ENCODE measurements around the gene ANAPC2.

DNA sequence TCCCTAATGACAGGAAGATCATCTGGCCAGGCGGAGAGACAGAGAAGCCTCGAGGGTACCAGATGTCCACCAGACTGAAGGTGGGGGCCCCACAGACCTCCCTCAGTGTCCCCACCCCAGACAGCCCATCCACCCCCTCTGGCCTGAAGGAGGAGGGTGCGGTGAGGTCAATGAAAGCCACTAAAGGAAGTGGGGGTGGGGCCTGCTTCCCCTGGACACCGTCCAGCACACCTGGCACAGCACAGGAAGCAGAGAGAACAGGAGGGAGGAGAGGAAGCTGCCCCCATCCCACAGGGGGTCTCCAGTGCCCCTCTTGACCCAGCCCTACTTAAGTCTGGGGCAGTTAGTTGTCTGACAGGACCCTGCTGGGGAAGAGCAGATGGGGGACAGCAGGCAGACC, 29.7 kb downstream of the ANAPC2 start:
- TF ChIP-seq, protein P1, sequence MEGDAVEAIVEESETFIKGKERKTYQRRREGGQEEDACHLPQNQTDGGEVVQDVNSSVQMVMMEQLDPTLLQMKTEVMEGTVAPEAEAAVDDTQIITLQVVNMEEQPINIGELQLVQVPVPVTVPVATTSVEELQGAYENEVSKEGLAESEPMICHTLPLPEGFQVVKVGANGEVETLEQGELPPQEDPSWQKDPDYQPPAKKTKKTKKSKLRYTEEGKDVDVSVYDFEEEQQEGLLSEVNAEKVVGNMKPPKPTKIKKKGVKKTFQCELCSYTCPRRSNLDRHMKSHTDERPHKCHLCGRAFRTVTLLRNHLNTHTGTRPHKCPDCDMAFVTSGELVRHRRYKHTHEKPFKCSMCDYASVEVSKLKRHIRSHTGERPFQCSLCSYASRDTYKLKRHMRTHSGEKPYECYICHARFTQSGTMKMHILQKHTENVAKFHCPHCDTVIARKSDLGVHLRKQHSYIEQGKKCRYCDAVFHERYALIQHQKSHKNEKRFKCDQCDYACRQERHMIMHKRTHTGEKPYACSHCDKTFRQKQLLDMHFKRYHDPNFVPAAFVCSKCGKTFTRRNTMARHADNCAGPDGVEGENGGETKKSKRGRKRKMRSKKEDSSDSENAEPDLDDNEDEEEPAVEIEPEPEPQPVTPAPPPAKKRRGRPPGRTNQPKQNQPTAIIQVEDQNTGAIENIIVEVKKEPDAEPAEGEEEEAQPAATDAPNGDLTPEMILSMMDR (IDR thresholded peaks at IDR 0.05; ENCODE audit: insufficient read depth, low read depth, low read length) = no peak
- TF ChIP-seq EZH2 (IDR thresholded peaks at IDR 0.05; ENCODE audit: insufficient read depth, low read length) = no peak

All from astrocyte (in vitro differentiated cells and primary cell).